ENCODE results near the gene SELENOI. TPM values are rescaled to one million over a fixed set of nuclear protein-coding genes. Genes with fewer than 3 reads are reported as not detected.
"Not testable (repeated sequence)": the region's sequence is repeated elsewhere in the genome, so short reads cannot be mapped to it uniquely, and the experiment has no call there.

SELENOI gene, protein sequence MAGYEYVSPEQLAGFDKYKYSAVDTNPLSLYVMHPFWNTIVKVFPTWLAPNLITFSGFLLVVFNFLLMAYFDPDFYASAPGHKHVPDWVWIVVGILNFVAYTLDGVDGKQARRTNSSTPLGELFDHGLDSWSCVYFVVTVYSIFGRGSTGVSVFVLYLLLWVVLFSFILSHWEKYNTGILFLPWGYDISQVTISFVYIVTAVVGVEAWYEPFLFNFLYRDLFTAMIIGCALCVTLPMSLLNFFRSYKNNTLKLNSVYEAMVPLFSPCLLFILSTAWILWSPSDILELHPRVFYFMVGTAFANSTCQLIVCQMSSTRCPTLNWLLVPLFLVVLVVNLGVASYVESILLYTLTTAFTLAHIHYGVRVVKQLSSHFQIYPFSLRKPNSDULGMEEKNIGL
- polyA plus RNA-seq (2012; ENCODE audit: missing spikeins) = 12.3 TPM

DNA sequence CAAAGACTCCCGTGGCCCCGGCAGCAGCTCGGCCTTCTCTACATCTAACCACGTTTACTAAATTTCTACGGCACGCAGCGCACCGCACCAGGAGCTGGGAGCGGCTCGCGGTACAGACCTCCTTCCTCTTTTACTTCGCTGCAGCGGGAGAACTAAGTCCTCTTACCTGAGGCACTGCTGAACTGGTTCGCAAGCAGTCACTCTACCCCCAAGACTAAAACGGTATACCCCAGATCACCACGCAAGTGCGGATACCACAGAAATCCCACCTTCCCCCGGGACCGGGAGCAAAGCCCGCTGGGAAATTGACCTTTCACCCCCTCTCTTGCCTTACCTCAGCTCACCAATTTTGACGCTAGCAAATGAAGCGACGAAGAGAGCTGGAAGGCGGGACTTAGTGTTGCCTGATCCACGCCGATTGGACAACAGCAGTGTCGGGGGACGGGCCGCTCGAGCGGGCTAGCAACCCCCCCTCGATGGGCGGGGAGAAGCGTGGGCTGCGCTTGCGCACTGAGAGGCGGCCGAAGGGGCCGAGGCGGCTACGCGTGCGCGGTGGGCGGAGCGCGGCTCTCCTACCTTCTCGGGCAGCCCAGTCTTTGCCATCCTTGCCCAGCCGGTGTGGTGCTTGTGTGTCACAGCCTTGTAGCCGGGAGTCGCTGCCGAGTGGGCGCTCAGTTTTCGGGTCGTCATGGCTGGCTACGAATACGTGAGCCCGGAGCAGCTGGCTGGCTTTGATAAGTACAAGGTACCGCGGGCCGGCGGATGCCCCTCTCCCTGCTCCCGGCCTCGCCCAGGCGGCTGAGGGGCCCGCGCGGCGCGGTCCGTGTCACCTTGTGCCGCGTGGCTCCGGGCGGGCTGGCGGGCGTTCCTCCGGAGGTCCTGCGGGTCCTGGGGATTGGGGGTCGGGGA is at the start of gene SELENOI:
Gene SELENOI, plus strand, starts transcription at position 599 of the 909 bp plus-strand sequence. Its CDS starts 90 bp downstream, at position 689.
- peak; percentile 99 for FAIRE-seq
- DNase-seq (ENCODE audit: insufficient read length) = peak; percentile 79
- TF ChIP-seq TAF1 (IDR thresholded peaks at IDR 0.05; ENCODE audit: borderline replicate concordance, low read depth, low read length) = peak; percentile 72
- TF ChIP-seq POLR2A (IDR thresholded peaks at IDR 0.05; ENCODE audit: low read depth, low read length) = peak; percentile 89
- peak; percentile 95 for TF ChIP-seq POLR2AphosphoS5 (IDR thresholded peaks at IDR 0.05; ENCODE audit: low read depth, low read length)

GRCh38 chr2:26297061-26297460 is 48.9 kb upstream of the SELENOI start:
- TF ChIP-seq POLR2AphosphoS5 (IDR thresholded peaks at IDR 0.05; ENCODE audit: low read depth, low read length) (no peak), POLR2A (IDR thresholded peaks at IDR 0.05; ENCODE audit: low read depth, low read length) (no peak), TAF1 (IDR thresholded peaks at IDR 0.05; ENCODE audit: borderline replicate concordance, low read depth, low read length) (no peak)
- FAIRE-seq (no peak), DNase-seq (ENCODE audit: insufficient read length) (no peak)

GRCh38 chr2:26298286-26298637 is 47.7 kb upstream of the SELENOI start:
- FAIRE-seq (no peak), DNase-seq (ENCODE audit: insufficient read length) (no peak)
- TF ChIP-seq POLR2AphosphoS5 (IDR thresholded peaks at IDR 0.05; ENCODE audit: low read depth, low read length) = no peak
- TF ChIP-seq TAF1 (IDR thresholded peaks at IDR 0.05; ENCODE audit: borderline replicate concordance, low read depth, low read length) = no peak

- FAIRE-seq (peak; percentile 44), DNase-seq (ENCODE audit: insufficient read length) (no peak)
- no peak for TF ChIP-seq TAF1 (IDR thresholded peaks at IDR 0.05; ENCODE audit: borderline replicate concordance, low read depth, low read length)
- no peak for TF ChIP-seq POLR2AphosphoS5 (IDR thresholded peaks at IDR 0.05; ENCODE audit: low read depth, low read length)
- 0 out of 2 replicates have a peak, but pooled peaks have one; percentile 21 for TF ChIP-seq POLR2A (IDR thresholded peaks at IDR 0.05; ENCODE audit: low read depth, low read length)
Observed at GRCh38 chr2:26298638-26299393, 47.1 kb upstream of the SELENOI start.

GRCh38 chr2:26299471-26300101 is 46.4 kb upstream of the SELENOI start:
- FAIRE-seq (peak; percentile 54), DNase-seq (ENCODE audit: insufficient read length) (no peak)
- TF ChIP-seq TAF1 (IDR thresholded peaks at IDR 0.05; ENCODE audit: borderline replicate concordance, low read depth, low read length) = no peak
- no peak for TF ChIP-seq POLR2A (IDR thresholded peaks at IDR 0.05; ENCODE audit: low read depth, low read length)
- no peak for TF ChIP-seq POLR2AphosphoS5 (IDR thresholded peaks at IDR 0.05; ENCODE audit: low read depth, low read length)

DNA sequence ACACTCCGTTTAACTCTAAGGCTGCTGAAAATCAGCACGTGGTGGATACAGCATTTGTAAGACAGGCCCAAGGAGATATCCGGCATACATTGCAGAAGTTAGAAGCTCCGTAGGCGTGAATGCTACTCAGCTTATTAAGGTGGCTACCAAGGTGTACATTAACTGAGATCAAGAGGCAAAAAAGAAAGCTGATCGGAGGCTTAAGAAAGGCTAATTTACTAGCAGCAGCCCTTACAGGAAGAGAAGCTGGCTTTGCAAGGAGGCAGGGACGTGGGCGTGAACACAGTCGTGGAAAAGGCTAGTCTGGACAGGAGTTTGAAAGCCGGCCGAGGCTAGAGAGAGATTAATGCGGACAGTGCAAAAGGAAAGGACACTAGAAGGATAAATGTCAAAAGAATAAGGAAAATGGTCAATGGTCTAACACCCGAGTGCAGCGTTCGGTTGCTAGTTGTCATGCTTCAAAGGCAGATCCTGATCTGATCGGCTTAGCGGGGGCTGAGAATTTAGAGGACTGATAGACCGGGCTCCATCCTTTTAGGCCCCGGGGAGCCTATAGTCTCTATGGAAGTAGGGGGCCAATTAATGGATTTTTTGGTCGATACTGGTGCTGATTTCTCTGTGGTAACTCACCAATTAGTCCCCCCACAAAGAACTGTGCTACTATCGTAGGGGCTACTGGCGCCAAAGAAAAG is 45.6 kb upstream of the SELENOI start:
- DNase-seq (ENCODE audit: insufficient read length) (no peak), FAIRE-seq (peak; percentile 14)
- TF ChIP-seq TAF1 (IDR thresholded peaks at IDR 0.05; ENCODE audit: borderline replicate concordance, low read depth, low read length) (no peak), POLR2A (IDR thresholded peaks at IDR 0.05; ENCODE audit: low read depth, low read length) (no peak), POLR2AphosphoS5 (IDR thresholded peaks at IDR 0.05; ENCODE audit: low read depth, low read length) (no peak)

DNA sequence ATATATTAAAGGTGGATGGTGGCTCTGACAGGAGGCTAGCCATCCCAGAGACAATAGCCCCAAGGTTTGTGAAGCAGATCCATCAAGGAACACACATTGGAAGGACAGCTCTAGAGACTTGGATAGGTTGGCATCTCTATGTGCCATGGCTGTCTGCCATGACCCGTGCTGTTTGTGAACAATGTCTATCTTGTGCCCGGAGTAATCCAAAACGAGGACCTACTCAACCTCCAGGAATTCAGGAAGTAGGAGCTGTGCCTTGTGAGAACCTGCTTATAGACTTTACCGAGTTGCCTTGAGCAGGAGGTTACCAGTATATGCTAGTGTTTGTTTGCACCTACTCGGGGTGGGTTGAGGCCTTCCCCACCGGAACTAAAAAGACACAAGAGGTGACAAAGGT is 43.1 kb upstream of the SELENOI start:
- no peak for FAIRE-seq
- no peak for DNase-seq (ENCODE audit: insufficient read length)
- no peak for TF ChIP-seq TAF1 (IDR thresholded peaks at IDR 0.05; ENCODE audit: borderline replicate concordance, low read depth, low read length)

- not testable (repeated sequence) for FAIRE-seq; DNase-seq (ENCODE audit: insufficient read length)
Observed at GRCh38 chr2:26305094-26305493, 40.8 kb upstream of the SELENOI start.

DNA sequence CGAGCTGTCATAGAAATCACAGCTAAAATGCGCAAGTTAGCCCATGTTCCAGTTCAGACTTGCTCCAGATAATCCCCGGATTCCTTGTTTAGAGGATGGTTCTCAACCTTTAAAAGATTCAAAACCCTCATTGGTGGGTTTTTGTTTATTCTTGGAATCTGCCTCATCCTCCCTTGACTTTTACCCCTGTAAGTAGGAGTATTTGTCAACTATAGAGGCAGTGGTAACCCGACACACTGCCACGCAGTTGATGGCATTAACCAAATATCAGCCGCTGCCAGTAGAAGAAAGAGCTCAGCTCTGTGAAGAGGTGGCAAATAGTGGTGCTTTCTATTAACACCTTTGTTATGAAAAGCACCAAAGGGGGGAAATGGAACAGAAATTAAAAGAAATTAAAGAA is 40.4 kb upstream of the SELENOI start:
- DNase-seq (ENCODE audit: insufficient read length) (no peak), FAIRE-seq (no peak)
- TF ChIP-seq POLR2A (IDR thresholded peaks at IDR 0.05; ENCODE audit: low read depth, low read length) (no peak), POLR2AphosphoS5 (IDR thresholded peaks at IDR 0.05; ENCODE audit: low read depth, low read length) (no peak), TAF1 (IDR thresholded peaks at IDR 0.05; ENCODE audit: borderline replicate concordance, low read depth, low read length) (no peak)

DNA sequence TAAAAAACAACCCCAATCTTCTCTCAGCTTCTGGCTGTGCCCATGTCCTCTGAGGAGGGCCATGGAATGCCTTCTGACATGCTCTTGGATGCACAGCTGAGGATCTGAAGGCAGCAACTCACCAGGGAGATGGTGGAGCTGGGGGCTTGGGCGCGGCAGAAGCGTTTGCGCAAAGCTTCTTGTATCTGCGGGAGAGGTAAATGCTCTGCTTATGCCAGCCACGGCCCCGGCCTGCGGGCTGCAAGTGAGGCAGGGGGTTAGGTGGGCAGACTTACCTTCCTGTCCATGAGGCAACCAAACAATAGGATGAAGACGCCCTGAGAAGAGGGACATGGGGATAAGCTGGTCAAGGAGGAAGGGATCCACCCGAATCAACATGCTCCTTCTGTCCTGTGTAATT is 36.0 kb upstream of the SELENOI start:
- FAIRE-seq (no peak), DNase-seq (ENCODE audit: insufficient read length) (no peak)
- TF ChIP-seq POLR2A (IDR thresholded peaks at IDR 0.05; ENCODE audit: low read depth, low read length) (no peak), POLR2AphosphoS5 (IDR thresholded peaks at IDR 0.05; ENCODE audit: low read depth, low read length) (no peak), TAF1 (IDR thresholded peaks at IDR 0.05; ENCODE audit: borderline replicate concordance, low read depth, low read length) (no peak)
